Glomerular visceral epithelial cell (primary cell): ENCODE data around the gene IP6K1.

Experiments used
- DNase-seq: peaks from one replicate; pipeline ENCODE4 v3.0.0-alpha.2; 2016; ENCODE audit errors: extremely low spot score

Gene IP6K1

GRCh38 chr3:49724586-49724985 is 61.8 kb downstream of the IP6K1 start:
- no peak for DNase-seq

DNA sequence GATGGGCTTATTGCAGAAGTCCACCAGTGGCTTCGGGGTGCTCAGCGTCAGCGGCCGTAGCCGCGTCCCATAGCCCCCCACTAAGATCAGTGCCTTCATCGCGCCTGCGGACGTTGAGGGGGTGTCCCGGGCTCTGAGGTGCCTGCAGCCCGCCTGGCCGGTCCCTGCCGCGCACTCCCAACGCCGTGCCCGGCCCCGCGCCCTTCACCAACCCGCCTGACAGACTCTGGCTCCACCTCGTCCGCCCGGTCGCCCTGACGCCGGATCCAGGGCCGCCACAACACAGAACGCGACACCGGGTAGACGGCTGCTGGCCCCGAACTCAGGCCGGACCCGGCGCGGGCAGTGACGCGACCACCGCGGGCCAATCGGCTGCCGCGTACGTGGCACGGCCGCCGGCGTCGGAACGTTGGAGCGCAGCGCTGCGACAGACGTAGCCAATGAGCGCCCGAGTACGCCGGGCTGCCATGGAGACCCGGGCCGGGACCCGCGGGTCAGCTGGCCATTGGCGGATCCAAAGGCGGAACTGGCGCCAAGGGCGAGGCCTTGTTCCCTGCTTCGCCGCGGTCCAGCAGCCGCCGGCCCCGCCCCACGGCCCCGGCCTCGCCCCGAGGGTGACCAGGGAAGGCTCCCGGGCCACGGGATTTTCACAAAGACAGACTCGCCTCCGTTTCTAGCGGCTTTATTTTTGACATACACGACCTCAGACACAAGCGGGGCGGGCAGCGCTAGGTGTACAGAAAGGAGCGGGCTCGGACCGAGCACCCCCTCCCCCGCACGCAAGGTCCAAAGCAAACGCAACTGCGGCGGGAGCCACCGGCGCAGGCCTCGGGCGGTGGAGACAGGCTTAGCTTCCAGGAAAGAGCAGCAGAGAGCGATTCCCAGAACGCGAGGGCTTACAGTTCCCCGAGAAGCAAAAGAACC is 62.5 kb downstream of the IP6K1 start, which contains the start of gene GMPPB:
Gene GMPPB, minus strand, starts transcription at position 324 of the 924 bp plus-strand sequence. Its CDS starts 225 bp downstream, at position 99.
- peak; percentile 97 for DNase-seq

- peak; percentile 45 for DNase-seq
Observed at GRCh38 chr3:49723296-49723627, 63.1 kb downstream of the IP6K1 start.

DNA sequence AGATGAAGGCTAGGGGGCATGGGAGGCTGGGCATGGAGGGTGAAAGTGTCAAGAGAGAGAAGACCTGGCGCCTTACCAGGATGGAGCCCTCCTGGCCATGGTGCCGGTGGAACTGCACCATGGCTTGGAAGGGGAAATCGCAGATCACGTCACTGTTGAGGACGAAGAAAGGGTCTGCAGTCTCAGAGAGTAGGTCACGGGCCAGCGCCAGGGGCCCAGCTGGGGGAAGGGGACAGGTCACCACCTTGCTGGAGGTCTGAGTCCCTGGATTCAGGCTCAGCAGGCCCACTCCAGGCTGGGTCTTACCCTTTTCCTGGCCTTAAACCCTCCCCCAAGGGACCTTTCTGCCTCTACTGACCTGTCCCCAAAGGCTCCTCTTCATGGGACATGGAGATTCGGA is 63.4 kb downstream of the IP6K1 start:
- no peak for DNase-seq

DNA sequence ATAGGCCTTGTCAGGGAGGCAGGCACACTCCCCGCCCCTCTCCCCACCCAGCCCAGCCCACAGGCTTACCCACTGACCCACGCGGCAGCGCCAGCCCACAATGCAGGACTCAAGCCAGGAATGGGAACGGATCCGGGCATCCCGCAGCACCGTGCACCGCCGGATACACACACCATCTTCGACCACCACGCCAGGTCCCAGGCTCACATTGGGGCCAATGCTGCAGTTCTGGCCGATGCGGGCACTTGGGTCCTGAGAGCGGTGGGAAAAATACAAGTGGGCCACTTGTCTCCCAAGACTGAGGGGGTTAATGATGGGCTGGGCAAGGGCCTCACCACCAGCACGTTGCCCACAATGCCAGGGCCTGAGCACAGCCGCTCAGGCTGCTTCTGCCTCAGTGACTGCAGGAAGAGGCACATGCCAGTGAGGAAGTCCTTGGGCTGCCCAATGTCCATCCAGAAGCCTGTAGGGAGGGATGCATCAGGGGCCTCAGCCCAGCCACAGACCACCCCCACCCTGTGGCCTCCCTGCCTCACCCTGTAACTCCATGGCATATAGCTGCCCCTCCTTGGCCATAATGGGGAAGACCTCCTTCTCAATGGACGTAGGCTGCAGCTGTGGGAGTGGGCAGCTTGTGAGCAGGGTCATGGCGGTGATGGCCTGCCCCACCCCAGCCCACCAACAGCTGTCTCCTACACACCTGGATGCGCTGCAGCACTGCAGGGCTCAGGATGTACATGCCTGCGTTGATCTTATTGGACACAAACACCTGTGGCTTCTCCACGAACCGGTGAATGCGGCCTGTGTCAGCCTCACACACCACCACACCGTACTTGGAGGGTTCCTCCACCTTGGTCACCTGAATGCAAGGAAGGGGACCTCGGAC is 64.2 kb downstream of the IP6K1 start:
- no peak for DNase-seq

- DNase-seq, result no peak
Observed at GRCh38 chr3:49721596-49721895, 64.8 kb downstream of the IP6K1 start.

DNA sequence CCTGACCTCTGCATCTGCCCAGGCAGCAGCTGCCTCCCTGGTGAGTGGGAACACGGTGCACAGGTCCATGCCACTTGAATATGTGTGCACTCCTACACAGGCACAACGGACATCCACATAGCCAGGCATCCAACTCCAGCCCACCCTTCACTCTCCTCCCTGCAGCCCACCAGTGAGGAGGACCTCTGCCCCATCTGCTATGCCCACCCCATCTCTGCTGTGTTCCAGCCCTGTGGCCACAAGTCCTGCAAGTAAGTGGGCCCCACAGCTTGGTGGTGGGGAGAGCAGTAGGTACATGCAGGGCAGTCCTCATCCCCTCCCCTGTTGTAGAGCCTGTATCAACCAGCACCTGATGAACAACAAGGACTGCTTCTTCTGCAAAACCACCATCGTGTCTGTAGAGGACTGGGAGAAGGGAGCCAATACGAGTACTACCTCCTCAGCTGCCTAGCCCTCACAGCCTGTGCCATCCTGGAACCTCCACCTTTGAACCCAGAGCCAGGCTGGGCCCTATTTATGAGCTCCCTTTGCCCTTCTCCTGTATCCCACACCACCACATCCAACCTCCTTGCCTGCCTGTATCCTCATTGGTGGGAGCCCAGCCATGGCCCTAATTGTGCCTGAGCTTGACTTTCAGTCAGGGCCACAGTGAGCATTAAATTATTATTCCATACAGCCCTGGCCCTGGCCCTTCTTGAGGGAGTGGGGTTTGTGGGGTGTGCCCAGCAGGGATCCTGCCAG is 65.3 kb downstream of the IP6K1 start:
- DNase-seq, result no peak

- peak; percentile 77 for DNase-seq
Observed at GRCh38 chr3:49719214-49719884, 67.0 kb downstream of the IP6K1 start, which contains the start of gene AMIGO3. Gene AMIGO3, minus strand, starts transcription at chr3:49719684. Its CDS starts 219 bp downstream, at chr3:49719465.

GRCh38 chr3:49718858-49719213 is 67.5 kb downstream of the IP6K1 start:
- DNase-seq, result no peak

DNA sequence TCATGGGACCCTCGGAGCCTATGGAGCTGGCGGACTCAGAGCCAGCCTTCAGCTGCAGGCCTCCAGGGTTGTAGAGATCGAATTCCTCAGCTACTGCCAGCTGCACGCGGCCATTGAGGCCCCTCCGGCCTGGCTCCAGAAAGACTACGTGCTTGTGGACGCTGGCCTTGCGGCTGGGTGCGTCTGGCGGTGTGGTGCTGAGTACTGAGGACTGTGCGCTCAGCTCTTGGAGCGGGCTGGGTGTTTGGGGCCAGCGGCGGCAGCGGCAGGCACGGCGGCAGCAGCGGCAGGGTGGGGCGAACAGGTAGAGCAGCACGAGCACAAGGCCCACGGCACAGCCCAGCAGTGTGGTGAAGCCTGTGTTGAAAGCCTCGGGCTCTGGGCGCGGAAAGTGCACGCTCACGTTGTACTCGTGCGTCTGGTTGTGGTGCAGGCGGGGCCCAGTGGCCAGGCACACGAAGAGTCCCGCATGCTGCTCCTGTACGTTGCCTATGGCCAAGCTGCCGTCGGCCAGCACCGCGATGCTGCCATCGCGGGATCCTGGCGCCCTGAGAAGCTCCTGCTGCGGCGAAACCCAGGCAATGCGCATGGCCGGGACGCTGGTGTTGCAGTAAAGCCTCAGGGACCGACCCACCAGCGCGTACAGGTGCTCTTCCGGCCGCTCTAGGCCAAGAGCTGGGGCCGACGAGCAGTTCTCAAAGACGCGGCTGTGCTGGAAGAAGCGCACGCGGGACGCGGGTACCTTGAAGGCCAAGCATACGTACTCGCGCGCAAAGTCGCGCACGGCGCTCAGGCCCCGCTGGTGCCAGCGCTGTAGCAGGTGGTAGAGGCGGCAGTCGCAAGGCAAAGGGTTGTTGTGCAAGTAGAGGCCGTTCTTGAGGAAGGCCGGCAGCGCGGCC is 68.1 kb downstream of the IP6K1 start:
- no peak for DNase-seq

GRCh38 chr3:49717211-49717958 is 69.0 kb downstream of the IP6K1 start:
- no peak for DNase-seq

DNA sequence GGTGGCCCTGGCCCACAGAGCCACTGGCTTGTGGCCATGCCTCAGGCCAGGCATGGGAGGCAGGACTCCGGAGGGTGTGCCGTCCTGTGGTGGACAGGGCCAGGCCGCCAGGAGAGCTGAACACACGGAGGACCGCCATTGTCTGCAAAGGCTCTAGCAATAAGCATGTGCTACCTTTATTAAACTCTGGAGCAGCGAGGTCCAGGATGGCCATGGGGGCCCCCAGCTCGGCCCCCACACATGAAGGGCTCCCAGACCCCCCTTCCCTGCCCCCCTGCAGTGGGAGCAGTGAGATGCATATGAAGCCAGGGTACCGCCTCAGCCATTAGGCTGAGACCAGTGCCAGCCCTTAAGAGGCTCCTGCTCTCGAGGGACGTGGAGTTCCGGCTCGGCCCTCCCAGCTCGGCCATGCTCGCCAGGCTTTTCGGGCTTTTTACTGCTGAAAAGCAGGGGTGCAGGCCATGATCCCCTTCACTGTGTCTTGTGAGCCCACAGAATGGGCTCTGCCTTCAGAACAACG is 69.6 kb downstream of the IP6K1 start:
- no peak for DNase-seq

GRCh38 chr3:49716169-49716568 is 70.2 kb downstream of the IP6K1 start:
- DNase-seq, result no peak

GRCh38 chr3:49715611-49716121 is 70.7 kb downstream of the IP6K1 start:
- peak; percentile 49 for DNase-seq

- DNase-seq, result no peak
Observed at GRCh38 chr3:49714728-49715550, 71.4 kb downstream of the IP6K1 start.

DNA sequence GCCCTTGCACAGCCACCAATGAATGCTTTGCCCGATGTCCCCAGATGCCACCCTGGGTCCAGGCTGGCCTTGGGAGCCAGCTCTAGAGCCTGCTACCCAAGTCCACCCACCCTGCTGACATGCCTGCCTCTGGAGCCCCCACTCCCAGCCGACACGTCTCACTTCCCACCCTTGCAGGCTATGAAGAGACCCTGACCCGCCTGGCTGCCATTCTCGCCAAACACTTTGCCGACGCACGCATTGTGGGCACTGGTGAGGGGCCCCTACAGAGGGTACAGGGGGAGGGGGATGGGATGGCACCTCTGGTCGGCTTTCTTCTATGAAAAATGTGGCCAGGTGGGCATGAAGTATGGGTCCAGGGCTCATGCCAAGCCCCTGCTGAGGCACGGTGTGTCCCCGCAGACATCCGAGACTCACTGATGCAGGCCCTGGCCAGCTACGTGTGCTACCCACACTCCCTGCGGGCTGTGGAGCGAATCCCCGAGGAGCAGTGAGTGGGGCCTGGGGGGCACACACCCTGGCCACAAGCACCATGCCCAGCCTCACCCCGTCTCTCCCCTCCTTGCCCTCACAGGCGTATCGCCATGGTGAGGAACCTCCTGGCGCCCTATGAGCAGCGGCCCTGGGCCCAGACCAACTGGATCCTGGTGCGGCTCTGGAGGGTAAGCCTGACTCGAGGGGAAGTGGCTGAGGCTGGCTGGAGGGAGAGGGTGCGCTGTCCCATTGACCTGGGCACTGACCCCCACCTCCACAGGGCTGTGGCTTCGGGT is 72.8 kb downstream of the IP6K1 start:
- DNase-seq, result no peak

GRCh38 chr3:49712631-49713317 is 73.6 kb downstream of the IP6K1 start:
- DNase-seq, result no peak
